Measurements from ENCODE around the gene RNU11. TPM values are rescaled to one million over a fixed set of nuclear protein-coding genes. Genes with fewer than 3 reads are reported as not detected.
A peak's percentile ranks its signal among the peaks of the same experiment; 100 is the strongest.
"Not testable (repeated sequence)": the region's sequence is repeated elsewhere in the genome, so short reads cannot be mapped to it uniquely, and the experiment has no call there.

The RNU11 gene
- total RNA-seq, 1 experiment from 2014 or later, result not detected

DNA sequence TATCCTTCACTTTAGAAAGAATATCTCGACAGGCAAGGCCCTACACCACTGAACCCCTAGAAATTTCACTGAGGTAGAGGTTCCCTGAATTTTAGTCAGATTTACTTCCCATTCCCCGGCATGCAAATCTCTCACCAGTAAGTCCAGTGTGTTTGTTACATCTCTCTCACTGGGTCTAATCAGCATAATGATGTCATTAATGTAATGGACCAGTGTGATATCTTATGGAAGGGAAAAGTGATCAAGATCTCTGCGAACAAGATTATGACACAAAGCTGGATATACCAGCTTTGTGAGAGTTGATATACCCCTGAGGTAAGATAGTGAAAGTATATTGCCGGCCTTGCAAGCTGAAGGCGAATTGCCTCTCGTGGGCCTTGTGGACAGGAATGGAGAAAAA lies 7.9 kb downstream of the RNU11 start:
- DNase-seq (ENCODE audit: extremely low read depth, low read depth), result no peak

DNA sequence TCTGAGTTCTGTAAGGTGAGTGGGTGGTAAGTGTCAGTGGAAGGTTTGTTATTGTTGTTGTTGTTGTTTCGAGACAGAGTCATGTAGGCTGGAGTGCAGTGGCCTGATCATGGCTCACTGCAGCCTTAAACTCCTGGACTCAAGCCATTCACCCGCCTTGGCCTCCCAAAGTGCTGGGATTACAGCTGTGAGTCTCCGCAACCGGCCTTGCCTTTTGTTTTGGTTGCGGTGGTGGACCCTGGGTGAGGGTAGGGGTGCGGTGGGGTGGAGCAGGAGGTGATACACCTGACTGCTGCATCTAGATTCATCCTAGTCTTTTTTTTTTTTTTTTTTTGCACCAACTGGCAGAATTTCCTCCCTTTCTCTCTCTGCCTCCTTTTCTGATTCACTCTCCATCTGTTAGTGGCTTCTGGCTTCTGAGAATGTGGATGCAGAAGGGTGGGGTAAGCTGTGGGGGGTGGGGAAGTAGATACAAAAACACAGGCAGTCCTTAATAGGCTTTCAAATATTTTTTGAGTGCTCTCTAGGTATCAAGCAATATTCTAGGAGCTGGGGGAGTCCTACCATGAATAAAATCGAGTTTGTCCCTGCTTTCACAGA lies 15.6 kb downstream of the RNU11 start:
- DNase-seq (ENCODE audit: extremely low read depth, low read depth), result no peak

DNA sequence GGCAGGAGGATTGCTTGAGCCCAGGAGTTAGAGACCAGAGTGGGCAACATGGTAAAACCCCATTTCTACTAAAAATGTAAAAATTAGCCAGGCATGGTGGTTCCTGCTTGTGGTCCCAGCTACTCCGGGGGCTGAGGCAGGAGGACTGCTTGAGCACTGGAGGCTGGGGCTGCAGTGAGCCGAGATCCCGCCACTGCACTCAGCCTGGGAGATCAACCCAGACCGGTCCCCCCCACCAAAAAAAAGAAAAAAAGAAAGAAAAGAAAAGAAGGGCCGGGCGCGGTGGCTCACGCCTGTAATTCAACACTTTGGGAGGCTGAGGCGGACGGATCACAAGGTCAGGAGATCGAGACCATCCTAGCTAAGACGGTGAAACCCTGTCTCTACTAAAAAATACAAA lies 18.4 kb downstream of the RNU11 start:
- DNase-seq (ENCODE audit: extremely low read depth, low read depth), result no peak

DNA sequence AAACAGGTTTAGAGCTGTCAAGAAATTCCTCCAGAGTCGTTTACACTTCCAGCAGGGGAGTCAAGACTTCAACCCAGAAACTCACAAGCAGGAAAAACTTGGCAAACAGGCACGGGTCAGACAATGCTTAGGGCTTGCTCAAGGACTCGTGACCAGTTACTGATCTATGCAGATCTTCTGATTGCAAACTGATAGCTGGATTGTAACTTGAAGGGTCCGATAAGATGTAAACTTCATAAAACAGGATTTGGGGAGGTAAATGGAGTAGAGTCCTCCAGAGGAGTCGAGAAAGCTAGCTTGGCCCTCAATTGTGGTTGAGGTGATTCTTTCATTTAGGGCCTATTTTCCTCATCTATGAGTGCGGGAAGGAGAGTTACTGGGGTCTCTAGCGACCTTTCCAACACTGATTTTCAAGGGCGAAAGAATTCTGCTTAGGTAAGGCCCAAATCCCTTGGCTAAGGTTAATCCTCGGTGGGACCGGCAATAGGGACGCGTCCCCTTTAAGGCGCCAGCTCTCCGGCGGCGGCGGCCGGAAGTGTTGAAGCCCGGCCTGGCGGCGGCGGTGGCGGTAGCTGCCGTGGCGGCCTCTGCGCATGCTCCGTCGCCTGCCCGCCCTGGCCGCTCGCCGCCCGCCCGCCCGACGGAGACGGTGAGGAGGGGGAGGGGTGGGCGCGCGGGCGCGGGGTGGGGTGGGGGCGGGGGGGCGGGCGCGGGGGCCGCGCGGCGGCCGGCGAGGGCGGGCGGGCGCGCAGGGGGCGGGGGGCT lies 20.0 kb downstream of the RNU11 start, which contains the start of gene GMEB1:
Gene GMEB1 (plus strand): TSS at position 594 of the 765 bp plus-strand sequence. CDS start 14,829 bp downstream, outside the sequence.
- DNase-seq (ENCODE audit: extremely low read depth, low read depth), result peak; percentile 78

DNA sequence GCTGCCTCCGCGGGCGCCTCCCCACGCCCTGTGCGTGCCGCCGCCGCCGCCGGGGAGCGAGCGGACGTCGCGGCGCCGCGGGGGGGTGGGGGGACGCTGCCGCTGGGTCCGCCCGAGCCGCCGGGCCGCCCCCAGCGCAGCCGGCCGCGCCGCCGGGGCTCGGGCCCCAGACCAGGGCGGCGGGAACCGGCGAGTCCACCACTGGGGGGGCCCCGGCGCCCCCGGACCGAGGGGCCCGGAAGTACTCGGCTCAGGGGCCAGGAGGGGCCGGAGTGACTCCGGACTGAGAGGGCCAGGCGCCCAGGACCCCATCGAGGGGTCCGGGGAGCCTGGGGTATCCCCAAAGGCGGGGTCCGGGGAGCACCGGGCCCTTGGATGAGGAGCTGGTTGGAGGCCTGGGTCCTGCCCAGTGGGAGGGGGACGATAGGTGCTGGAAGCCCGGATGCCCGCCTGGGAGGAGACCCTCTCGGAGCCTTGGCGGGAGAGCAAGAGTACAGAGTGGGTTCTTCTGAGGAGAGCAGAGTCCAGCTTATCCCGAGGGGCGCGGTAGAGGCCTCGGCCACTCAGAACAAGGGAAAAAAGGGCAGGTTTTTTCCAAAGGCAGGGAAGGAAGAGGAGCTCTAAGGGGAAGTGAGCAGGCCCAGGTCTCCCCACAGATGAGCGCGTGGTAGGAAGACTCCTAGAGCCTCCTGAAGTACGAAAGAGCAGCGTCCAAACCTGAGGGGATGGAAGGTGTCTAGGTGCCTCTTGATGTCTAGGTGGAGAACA lies 20.7 kb downstream of the RNU11 start:
- no peak for DNase-seq (ENCODE audit: extremely low read depth, low read depth)

DNA sequence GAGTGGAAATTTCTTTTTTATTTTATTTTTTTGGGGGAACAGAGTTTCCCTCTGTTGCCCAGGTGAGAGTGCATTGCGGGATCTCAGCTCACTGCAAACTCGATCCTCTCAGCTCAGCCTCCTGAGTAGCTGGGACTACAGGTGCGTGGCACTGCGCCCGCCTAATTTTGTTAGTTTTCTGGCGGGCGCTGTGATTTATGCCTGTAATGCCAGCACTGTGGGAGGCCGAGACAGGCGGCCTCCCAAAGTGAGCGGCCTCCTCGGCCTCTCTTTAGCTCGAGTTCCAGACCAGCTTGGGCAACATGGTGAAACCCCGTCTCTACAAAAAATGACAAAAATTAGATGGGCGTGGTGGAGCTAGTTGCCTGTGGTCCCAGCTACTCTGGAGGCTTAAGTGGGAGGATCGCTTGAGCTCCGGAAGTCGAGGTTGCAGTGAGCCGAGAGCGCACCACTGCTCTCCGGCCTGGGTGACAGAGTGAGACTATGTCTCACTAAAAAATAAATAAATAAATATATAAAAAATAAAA lies 22.9 kb downstream of the RNU11 start:
- no peak for DNase-seq (ENCODE audit: extremely low read depth, low read depth)

DNA sequence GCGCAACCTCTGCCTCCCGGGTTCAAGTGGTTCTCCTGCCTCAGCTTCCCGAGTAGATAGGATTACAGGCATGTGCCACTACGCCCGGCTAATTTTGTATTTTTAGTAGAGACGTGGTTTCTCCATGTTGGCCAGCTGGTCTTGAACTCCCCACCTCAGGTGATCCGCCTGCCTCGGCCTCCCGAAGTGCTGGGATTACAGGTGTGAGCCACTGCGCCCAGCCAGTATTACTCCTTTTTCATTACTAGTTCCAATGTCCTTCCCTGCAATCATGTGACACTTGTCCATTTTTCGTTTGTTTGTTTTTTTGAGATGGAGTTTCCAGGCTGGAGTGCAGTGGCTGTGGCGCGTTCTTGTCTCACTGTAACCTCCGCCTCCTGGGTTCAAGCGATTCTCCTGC lies 24.6 kb downstream of the RNU11 start:
- DNase-seq (ENCODE audit: extremely low read depth, low read depth), result not testable (repeated sequence)

DNA sequence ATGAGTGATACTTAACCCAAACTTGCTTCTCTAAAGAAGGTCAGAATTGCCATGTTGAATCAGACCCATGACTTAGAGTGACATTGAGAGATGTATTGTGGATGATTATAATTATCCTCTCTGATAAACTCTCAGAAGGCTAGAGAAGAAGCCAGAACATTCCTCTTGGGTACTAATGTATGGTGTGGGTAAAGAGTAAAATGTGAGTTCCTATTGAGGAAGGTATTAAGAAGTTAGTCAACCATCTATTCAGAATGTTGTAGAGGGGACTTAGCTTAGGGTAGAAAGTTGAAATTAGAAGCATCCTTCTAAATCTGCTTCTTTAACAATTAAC lies 27.5 kb downstream of the RNU11 start:
- DNase-seq (ENCODE audit: extremely low read depth, low read depth), result no peak

DNA sequence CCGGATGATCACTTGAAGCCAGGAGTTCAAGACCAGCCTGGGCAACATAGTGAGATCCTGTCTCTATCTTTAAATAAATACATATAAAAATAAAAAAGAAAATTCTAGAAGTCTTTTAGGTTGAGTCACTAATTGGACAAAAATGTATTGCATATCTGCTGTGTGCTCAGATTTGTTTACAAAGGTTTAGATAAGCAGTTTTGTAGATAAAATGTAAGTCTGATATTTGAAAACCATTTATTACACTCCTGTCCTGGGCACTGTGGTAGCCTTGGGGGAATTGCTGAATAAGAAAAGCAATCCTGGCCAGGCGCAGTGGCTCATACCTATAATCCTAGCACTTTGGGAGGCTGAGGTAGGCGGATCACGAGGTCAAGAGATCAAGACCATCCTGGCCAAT lies 31.8 kb downstream of the RNU11 start:
- no peak for DNase-seq (ENCODE audit: extremely low read depth, low read depth)

DNA sequence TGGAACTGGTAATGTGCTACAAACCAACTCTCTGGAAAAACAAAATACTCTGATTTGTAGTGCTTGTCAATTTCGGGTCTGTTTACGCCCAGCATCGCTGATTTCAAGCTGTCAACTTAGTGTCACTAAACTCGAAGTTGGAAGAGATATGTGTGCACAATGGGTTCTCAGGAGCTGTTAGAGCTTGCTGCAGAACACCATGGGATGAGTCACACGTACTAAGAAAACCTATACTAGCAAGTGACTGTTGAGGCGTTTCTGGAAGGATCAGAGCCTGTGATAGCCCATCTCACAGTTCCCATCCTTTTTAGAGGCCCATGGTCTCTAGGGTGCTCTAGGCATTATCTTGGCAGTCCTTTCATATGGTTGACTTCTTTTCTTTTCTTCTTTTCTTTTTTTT lies 34.4 kb downstream of the RNU11 start:
- no peak for DNase-seq (ENCODE audit: extremely low read depth, low read depth)

DNA sequence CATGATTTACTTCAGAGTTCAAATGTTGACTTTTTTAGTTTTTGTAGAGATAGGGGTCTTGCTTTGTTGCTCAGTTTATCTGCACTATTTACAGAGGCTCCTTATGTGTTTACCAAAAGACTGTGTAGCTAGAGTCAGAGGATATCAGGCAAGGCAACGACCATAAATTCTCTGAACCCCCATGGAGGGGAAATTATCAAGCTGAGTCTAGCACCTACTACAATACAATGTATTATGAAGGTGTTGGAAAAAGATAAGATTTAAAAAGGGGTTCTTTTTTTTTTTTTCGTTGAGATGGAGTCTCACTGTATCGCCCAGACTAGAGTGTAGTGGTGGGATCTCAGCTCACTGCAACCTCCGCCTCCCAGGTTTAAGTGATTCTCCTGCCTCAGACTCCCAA lies 36.5 kb downstream of the RNU11 start:
- DNase-seq (ENCODE audit: extremely low read depth, low read depth), result no peak

DNA sequence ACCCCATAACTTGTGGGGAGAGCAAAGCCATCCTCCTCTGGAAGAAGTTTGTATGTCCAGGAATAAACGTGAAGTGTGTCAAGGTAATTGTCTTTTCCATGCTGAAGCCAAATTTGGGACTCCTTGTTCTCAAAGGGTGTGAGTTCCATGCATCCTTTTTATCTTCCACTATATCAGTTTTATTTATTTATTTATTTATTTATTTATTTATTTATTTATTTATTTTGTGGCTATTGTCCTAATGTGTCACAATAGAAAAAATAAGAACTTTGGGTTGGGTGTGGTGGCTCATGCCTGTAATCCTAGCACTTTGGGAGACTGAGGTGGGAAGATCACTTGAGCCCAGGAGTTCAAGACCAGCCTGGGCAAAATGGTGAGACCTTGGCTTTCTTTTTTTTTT lies 43.2 kb downstream of the RNU11 start:
- DNase-seq (ENCODE audit: extremely low read depth, low read depth), result not testable (repeated sequence)

Small RNAs within 50 kb of the gene (small RNA-seq; reads per million reads assigned to genes)
- gene RF00422 (0 reads per million in 2 experiments), gene RNU11 (0 reads per million in 2 experiments)

Other genes with a start within 250 kb of the RNU11 start
- 34.2 and 38.9 TPM in 2 replicates for gene RCC1, start 142.6 kb upstream of the RNU11 start, total RNA-seq (2014; rRNA removed; shearing (Covaris generic))
- gene TRNAU1AP, start 95.5 kb upstream of the RNU11 start, total RNA-seq (2014; rRNA removed; shearing (Covaris generic)), result 11.5 and 15.4 TPM in 2 replicates
- gene RAB42, start 56.3 kb upstream of the RNU11 start, total RNA-seq (2014; rRNA removed; shearing (Covaris generic)), result 0.46 and 1.4 TPM in 2 replicates
- 33.0 and 38.4 TPM in 2 replicates for gene TAF12, start 5.5 kb upstream of the RNU11 start, total RNA-seq (2014; rRNA removed; shearing (Covaris generic))
- 5.6 and 7.0 TPM in 2 replicates for gene GMEB1, start 20.2 kb downstream of the RNU11 start, total RNA-seq (2014; rRNA removed; shearing (Covaris generic))
- gene YTHDF2, start 88.3 kb downstream of the RNU11 start, total RNA-seq (2014; rRNA removed; shearing (Covaris generic)), result 39.3 and 47.1 TPM in 2 replicates
- gene OPRD1, start 163.6 kb downstream of the RNU11 start, total RNA-seq (2014; rRNA removed; shearing (Covaris generic)), result not detected in 2 replicates

Measured in NCI-H460 (cell line).